Activated CD4-positive, CD25-positive, alpha-beta regulatory T cell (primary cell): ENCODE results near the gene GABRB3.

Experiments
- DNase-seq, 4 experiments: peaks; one replicate each; lab custom pipeline; 2025; lab: John Stamatoyannopoulos, UW

Gene GABRB3

GRCh38 chr15:26551473-26551872, 221.4 kb downstream of the GABRB3 start:
- no peak for DNase-seq

DNA sequence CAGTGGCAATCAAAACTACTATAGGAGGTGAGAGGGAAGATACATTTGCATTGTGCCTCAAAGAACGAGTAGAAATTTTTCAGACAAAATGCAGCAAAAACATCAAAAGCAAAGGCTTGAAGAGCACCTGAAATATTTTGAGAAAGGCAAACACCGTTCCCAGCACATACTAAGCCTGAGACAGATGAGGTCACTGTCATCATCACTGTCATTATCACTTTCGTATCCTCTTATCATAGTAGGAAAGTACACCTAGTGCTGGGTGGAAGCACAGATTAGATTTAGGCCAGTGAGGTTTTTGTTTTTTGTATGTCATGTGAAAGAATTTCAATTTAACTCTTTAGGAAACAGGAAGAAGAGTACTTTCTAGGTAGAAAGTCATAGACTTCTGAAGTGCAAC, 222.0 kb downstream of the GABRB3 start:
- no peak for DNase-seq

DNA sequence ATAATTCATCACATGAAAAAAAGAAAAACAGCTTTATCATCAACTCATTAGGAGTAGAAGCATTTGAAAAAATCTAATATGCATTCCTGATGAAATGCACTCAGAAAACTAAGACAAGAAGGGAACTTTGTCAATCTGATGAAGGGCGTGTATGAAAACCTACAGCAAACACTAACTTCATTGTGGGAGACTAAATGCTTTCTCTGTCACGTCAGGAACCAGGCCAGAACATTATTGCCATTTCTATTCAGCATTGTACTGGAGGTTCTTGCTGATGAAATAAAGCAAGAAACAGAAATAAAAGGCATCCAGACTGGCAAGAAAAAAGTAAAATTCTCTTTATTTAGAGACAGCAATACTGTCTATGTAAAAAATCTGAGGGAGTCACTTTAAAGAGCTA, 235.2 kb downstream of the GABRB3 start:
- no peak for DNase-seq

DNA sequence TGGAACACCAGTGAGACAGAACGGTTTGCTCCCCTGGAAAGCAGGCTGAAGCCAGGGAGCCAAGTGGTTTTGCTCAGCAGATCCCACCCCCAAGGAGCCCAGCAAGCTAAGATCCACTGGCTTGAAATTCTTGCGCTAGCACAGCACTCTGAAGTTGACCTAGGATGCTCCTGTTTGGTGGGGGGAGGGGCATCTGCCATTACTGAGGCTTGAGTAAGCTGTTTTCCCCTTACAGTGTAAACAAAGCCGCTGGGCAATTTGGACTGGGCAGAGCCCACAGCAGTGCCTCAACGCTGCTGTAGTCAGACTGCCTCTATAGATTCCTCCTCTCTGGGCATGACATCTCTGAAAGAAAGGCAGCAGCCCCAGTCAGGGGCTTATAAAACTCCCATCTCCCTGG, 241.4 kb downstream of the GABRB3 start:
- no peak for DNase-seq

- no peak for DNase-seq
Measured at GRCh38 chr15:26525096-26525495, 247.8 kb downstream of the GABRB3 start.

- no peak for DNase-seq
Measured at GRCh38 chr15:26521691-26522198, 251.1 kb downstream of the GABRB3 start.

DNA sequence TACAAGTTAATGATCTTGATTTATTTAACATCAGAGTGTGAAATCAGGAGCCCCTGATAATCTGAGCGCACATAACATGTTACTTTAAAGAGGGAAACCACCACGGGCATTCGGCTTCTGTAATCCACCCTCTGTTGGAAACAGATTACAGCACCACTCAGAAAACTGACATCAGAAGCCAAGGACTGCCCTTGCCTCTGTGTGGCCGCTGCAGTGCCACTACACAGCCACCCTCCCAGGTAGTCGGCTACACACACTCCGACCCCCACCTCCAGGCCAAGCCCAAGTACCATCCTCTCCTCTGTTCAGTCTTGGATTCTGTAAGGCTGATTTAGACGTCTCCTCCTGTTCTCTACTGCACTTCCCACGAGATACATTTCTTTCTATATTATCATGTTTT, 251.7 kb downstream of the GABRB3 start:
- no peak for DNase-seq

DNA sequence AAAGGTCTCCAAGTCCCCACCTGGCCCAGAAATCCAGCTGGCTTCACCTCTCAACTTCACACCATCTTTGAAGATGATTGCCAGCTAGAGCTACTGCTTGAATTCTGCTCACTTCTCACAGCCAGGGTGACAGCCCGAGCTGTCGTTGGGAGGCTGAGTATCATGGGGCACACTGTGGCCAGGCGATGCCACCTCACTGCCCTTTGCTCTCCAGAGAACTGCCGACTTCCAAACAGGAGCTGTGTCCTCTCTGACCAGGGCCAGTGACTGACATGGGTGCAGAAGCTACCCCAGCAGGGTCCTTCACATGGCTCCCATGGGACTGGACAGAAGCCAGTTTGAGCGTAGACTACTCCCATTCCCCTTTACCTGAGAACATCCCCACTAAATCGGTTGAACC, 254.0 kb downstream of the GABRB3 start:
- DNase-seq: no peak

GRCh38 chr15:26516102-26516980, 256.5 kb downstream of the GABRB3 start:
- DNase-seq: no peak

DNA sequence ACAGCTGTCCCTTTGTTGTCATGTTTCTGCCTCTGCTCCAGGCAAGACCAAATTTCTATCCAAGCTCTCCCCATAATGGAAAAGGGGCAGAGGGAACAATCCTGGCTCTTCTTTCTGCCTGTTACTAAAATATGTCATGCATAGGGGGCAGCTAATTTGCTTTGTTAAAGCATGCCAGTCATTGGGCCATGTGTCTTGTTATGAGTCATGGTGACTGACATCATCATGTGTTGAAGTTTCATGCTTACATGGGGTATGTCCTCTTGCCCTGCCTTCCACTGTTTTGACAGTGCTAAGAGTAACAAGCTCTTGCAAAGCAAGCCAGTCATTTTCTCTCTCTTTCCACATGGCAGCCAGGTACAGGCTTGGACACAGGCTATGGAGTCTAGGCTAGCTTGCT, 268.9 kb downstream of the GABRB3 start:
- no peak for DNase-seq
